CD14-positive monocyte (primary cell): ENCODE measurements around the gene SERPINA3. TPM values are rescaled to one million over a fixed set of nuclear protein-coding genes. Genes with fewer than 3 reads are reported as not detected.

Experiments used
- DNase-seq, 3 donors: peaks; one replicate each; pipeline ENCODE4 v3.0.0-alpha.2; 2011 to 2022
- H2AFZ ChIP-seq: 2 replicates; pipeline ENCODE4 v1.6.0; 2012; ENCODE audit warnings: mild to moderate bottlenecking, low read depth, low read length, inconsistent platforms; ENCODE audit not compliant: insufficient read depth, poor library complexity, severe bottlenecking
- H3K27ac ChIP-seq, 2 donors: 1 replicate in 1 of 2; 2 replicates in 1 of 2; pipeline ENCODE4 v1.5.1; 2012 to 2013; ENCODE audit warnings: low read length in 2 of 2, control low read depth in 1 of 2, inconsistent platforms in 1 of 2, low read depth in 1 of 2, mild to moderate bottlenecking in 1 of 2
- H3K27me3 ChIP-seq, 2 donors: one replicate each; pipeline versions ENCODE4 v1.6.0 to v1.6.1; 2011 to 2013; ENCODE audit warnings: low read length in 2 of 2; ENCODE audit not compliant: control insufficient read depth in 2 of 2, insufficient read depth in 2 of 2
- H3K36me3 ChIP-seq, 2 donors: replicated peaks in 1 of 2; 1 replicate in 1 of 2; 2 replicates in 1 of 2; pipeline versions ENCODE4 v1.5.1 to v1.6.1; 2012 to 2013; ENCODE audit warnings: low read length in 2 of 2, control low read depth in 1 of 2, inconsistent platforms in 1 of 2, mild to moderate bottlenecking in 1 of 2; ENCODE audit not compliant: insufficient read depth in 2 of 2, control insufficient read depth in 1 of 2
- H3K4me1 ChIP-seq, 2 donors: 1 replicate in 1 of 2; 2 replicates in 1 of 2; pipeline versions ENCODE4 v1.5.1 to v1.6.1; 2012 to 2013; ENCODE audit warnings: low read length in 2 of 2, control low read depth in 1 of 2, inconsistent platforms in 1 of 2, mild to moderate bottlenecking in 1 of 2, moderate library complexity in 1 of 2; ENCODE audit not compliant: insufficient read depth in 2 of 2, control insufficient read depth in 1 of 2
- H3K4me2 ChIP-seq: replicated peaks from 2 replicates; pipeline ENCODE3; 2012; ENCODE audit warnings: low read length, moderate library complexity, mild to moderate bottlenecking; ENCODE audit not compliant: poor library complexity, severe bottlenecking; ENCODE audit errors: extremely low read depth
- H3K4me3 ChIP-seq, 3 experiments: fragments of 200-600 bp in 1 of 3; sonication (generic) in 1 of 3; replicated peaks in 1 of 3; 1 replicate in 2 of 3; 2 replicates in 1 of 3; pipeline ENCODE4 v1.5.1; 2011 to 2013; ENCODE audit warnings: low read length in 3 of 3, mild to moderate bottlenecking in 3 of 3, control low read depth in 2 of 3, low read depth in 2 of 3, inconsistent platforms in 1 of 3, moderate library complexity in 1 of 3
- H3K79me2 ChIP-seq: 2 replicates; pipeline ENCODE4 v1.6.0; 2012; ENCODE audit warnings: mild to moderate bottlenecking, control low read depth, inconsistent platforms, low read length, moderate library complexity; ENCODE audit not compliant: insufficient read depth
- H3K9ac ChIP-seq: 2 replicates; pipeline ENCODE4 v1.6.0; 2017; ENCODE audit warnings: low read length, mild to moderate bottlenecking; ENCODE audit not compliant: insufficient read depth, poor library complexity, severe bottlenecking
- H3K9me3 ChIP-seq, 2 donors: replicated peaks in 1 of 2; 1 replicate in 1 of 2; 2 replicates in 1 of 2; pipeline versions ENCODE4 v1.5.1 to v1.6.1; 2012 to 2013; ENCODE audit warnings: low read length in 2 of 2, control low read depth in 1 of 2; ENCODE audit not compliant: control insufficient read depth in 1 of 2, insufficient read depth in 1 of 2
- H4K20me1 ChIP-seq: 2 replicates; pipeline ENCODE4 v1.6.0; 2012; ENCODE audit warnings: mild to moderate bottlenecking, low read length, control low read depth, moderate library complexity; ENCODE audit not compliant: insufficient read depth
- H3K27ac Mint-ChIP-seq, 7 donors: one replicate each; pipeline ENCODE4 v1.8.0; 2020; ENCODE audit warnings: mild to moderate bottlenecking in 7 of 7, mixed read lengths in 7 of 7, moderate library complexity in 6 of 7, inconsistent platforms in 2 of 7
- H3K27me3 Mint-ChIP-seq, 3 donors: one replicate each; pipeline ENCODE4 v1.8.0; 2021 to 2022; ENCODE audit warnings: low read depth in 3 of 3, mild to moderate bottlenecking in 3 of 3, mixed read lengths in 3 of 3, moderate library complexity in 3 of 3, inconsistent platforms in 1 of 3
- H3K36me3 Mint-ChIP-seq, 2 donors: one replicate each; pipeline ENCODE4 v1.8.0; 2020; ENCODE audit warnings: mixed read lengths in 2 of 2, inconsistent platforms in 1 of 2, mild to moderate bottlenecking in 1 of 2
- H3K4me1 Mint-ChIP-seq: one replicate; pipeline ENCODE4 v1.8.0; 2020; ENCODE audit warnings: mild to moderate bottlenecking, mixed read lengths
- H3K4me3 Mint-ChIP-seq, 2 donors: one replicate each; pipeline ENCODE4 v1.8.0; 2020; ENCODE audit warnings: mild to moderate bottlenecking in 2 of 2, mixed read lengths in 2 of 2, moderate library complexity in 1 of 2
- H3K9me3 Mint-ChIP-seq, 7 donors: one replicate each; pipeline ENCODE4 v1.8.0; 2020 to 2022; ENCODE audit warnings: mixed read lengths in 7 of 7, mild to moderate bottlenecking in 6 of 7, moderate library complexity in 6 of 7, inconsistent platforms in 2 of 7
- CTCF ChIP-seq: fragments of 200-600 bp; IDR thresholded peaks from one replicate; pipeline ENCODE4 v1.8.0; 2022; ENCODE audit warnings: antibody characterized with exemption, mild to moderate bottlenecking
- WGBS: methylation state at CpG from one replicate; pipeline ENCODE4 v1.1.5; 2013; ENCODE audit warnings: missing lambda C conversion rate; ENCODE audit not compliant: insufficient coverage; 5-methylcytosine and 5-hydroxymethylcytosine counted together
- intact Hi-C, 2 donors: fragments of 100-400 bp; cut with micrococcal nuclease; formaldehyde crosslinking; loops; one replicate each; pipeline versions ENCODE4 v1.15.0 to v1.15.1; 2023
- polyA plus RNA-seq, 3 donors: library from polyadenylated mRNA; depleted of rRNA in 1 of 3; unstranded in 2 of 3; stranded (reverse) in 1 of 3; fragments of 300-500 nt in 2 of 3; fragments of >200 nt in 1 of 3; fragmentation: Illumina TruSeq in 2 of 3; gene quantifications; 1 replicate in 2 of 3; 2 replicates in 1 of 3; pipeline ENCODE4 v1.2.3, GENCODE V29; 2012 to 2021

Gene SERPINA3
- polyA plus RNA-seq, 3 donors: not detected

- Histone ChIP-seq H3K27ac (peak overlapping the region; percentile 29 to 59), H3K36me3 (no peaks in the 10 kb centered on the region), H3K4me2 (peak overlapping the region; percentile 28), H3K27me3 (peaks cover 0 to 7% of the 10 kb centered on the region in 2 donors), H4K20me1 (no peaks in the 10 kb centered on the region), H3K4me1 (peaks cover 27 to 30% of the 10 kb centered on the region in 2 donors), H2AFZ (no peak overlapping the region), H3K9me3 (peaks cover 0 to 5% of the 10 kb centered on the region in 2 donors), H3K4me3 (peak overlapping the region in 1 of 3 experiments; percentile 49), H3K79me2 (no peaks in the 10 kb centered on the region), H3K9ac (no peak overlapping the region)
- no peak for TF ChIP-seq CTCF
- Mint-ChIP-seq H3K27ac (peak overlapping the region in 3 of 7 donors; percentile 24 to 78 (median 47)), H3K27me3 (peaks cover 8 to 18% (median 17%) of the 10 kb centered on the region in 3 donors), H3K4me1 (peaks cover 25% of the 10 kb centered on the region), H3K4me3 (no peak overlapping the region), H3K36me3 (no peaks in the 10 kb centered on the region), H3K9me3 (peaks cover 0 to 7% (median 3%) of the 10 kb centered on the region in 7 donors)
- 29% methylated on average over 7 of the region's 11 CpGs for WGBS
- intact Hi-C loops: no loop called here
- DNase-seq: peak in 1 of 3 donors; percentile 30
Measured at GRCh38 chr14:94663965-94664704, 51.9 kb downstream of the SERPINA3 start.

- H3K27me3 Mint-ChIP-seq: peaks cover 8 to 19% (median 11%) of the 10 kb centered on the region in 3 donors
- Histone ChIP-seq H3K79me2 (no peaks in the 10 kb centered on the region), H4K20me1 (no peaks in the 10 kb centered on the region), H3K4me2 (no peak overlapping the region), H2AFZ (peak overlapping the region; percentile 15), H3K36me3 (no peaks in the 10 kb centered on the region), H3K27ac (no peak overlapping the region), H3K27me3 (peaks cover 0 to 7% of the 10 kb centered on the region in 2 donors), H3K9ac (no peak overlapping the region), H3K4me3 (no peak overlapping the region), H3K9me3 (peaks cover 0 to 5% of the 10 kb centered on the region in 2 donors), H3K4me1 (peaks cover 27 to 30% of the 10 kb centered on the region in 2 donors)
- intact Hi-C loops: no loop called here
- DNase-seq: no peak
- no peak for TF ChIP-seq CTCF
- no peaks in the 10 kb centered on the region for H3K36me3 Mint-ChIP-seq
- peaks cover 0 to 7% (median 3%) of the 10 kb centered on the region in 7 donors for H3K9me3 Mint-ChIP-seq
- WGBS: no CpG with 5 or more reads among the region's 4 CpGs
- H3K27ac Mint-ChIP-seq: peak overlapping the region in 1 of 7 donors; percentile 16
- H3K4me1 Mint-ChIP-seq: peaks cover 25% of the 10 kb centered on the region
- no peak overlapping the region for H3K4me3 Mint-ChIP-seq
Measured at GRCh38 chr14:94665121-94665520, 52.9 kb downstream of the SERPINA3 start.
